ENCODE measurements around the gene CHCHD4.
"Not testable (repeated sequence)": the region's sequence is repeated elsewhere in the genome, so short reads cannot be mapped to it uniquely, and the experiment has no call there.

CHCHD4 gene

GRCh38 chr3:14123308-14124222 is 1.1 kb downstream of the CHCHD4 start:
- no peak for FAIRE-seq
- no peak for DNase-seq (ENCODE audit: extremely low spot score, insufficient read length, low read depth)

GRCh38 chr3:14122301-14122700 is 2.4 kb downstream of the CHCHD4 start:
- FAIRE-seq, result no peak

GRCh38 chr3:14121859-14122258 is 2.8 kb downstream of the CHCHD4 start:
- DNase-seq (ENCODE audit: extremely low spot score, insufficient read length, low read depth) (no peak), FAIRE-seq (no peak)

More at GRCh38 chr3:14122301-14122700, 2.4 kb downstream of the CHCHD4 start:
- DNase-seq (ENCODE audit: extremely low spot score, insufficient read length, low read depth), result no peak

DNA sequence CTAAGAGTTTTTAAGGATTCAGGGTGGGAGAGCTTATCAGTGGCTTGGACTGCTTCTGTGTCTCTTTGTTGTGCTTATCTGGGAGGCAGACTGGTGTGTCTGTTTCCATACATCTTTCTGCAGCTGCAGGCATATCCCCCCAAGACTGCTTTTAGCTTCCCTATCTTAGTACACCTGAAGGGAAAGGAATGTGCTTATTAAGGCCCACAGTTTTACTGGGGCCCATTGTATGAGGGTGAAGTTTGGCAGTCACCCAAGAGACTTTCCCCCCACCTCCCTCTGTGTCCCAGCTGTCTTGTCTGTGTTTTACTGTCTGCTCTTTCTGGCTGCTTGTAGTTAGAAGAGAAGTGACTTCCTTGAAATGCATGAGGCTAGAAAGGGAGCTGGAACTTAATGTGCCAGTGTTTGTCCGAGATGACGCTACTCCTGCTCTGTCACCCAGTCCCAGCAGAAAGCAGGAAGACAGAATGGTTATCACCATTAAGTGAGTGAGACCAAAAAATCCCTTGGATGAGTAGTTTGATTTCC is 3.7 kb downstream of the CHCHD4 start:
- not testable (repeated sequence) for FAIRE-seq; DNase-seq (ENCODE audit: extremely low spot score, insufficient read length, low read depth)

- no peak for DNase-seq (ENCODE audit: extremely low spot score, insufficient read length, low read depth)
- no peak for FAIRE-seq
Observed at GRCh38 chr3:14120111-14120920, 4.4 kb downstream of the CHCHD4 start.

- no peak for FAIRE-seq
- no peak for DNase-seq (ENCODE audit: extremely low spot score, insufficient read length, low read depth)
Observed at GRCh38 chr3:14119651-14120050, 5.0 kb downstream of the CHCHD4 start.

DNA sequence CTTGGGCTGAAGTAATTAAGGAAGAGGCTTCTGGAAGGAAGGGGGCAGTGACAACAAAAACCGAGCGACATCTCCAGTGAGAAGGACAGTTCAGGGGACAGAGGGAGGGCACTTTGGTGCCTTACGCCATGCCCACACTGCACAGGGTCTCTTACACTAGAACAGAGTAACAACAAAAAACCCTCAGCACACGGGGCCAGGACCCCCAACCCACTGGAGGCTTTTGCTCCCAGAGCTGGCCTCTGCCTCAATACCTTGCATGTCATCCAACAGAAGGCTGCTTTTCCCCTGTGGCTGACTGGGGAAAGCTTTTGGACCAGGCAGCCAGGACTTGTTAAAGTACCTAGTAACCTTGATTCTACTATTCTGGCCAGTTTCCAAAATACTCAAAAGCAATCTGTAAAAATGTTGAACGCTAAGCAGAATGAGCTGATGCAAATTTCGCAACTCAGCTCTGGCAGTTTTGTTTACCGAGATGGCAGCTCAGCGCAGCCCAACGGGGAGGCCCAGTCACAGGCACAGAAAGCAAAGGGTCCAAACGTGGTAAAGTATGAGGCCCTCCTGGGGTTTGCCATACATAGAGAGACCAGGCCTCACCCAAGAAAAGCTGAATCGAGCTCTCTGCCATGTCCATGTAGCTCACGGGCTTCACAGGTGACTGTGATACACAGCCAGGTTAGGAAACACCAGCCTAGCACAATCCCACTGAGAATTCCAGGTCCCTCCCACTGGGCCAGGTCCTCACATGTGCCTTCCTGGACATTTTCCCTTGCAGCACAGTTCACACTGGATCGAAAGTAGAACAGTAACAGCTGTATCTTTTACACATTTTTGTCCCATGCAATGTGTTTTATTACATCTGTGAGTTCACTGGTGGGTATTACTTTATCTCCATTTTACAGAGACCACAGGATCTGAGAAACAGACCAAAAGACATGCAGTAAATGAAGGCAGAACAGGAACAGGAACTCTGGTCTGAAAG is 6.0 kb downstream of the CHCHD4 start:
- no peak for DNase-seq (ENCODE audit: extremely low spot score, insufficient read length, low read depth)
- FAIRE-seq, result no peak

GRCh38 chr3:14117468-14118399 is 6.9 kb downstream of the CHCHD4 start:
- FAIRE-seq, result no peak

GRCh38 chr3:14113965-14114635 is 10.6 kb downstream of the CHCHD4 start:
- FAIRE-seq (no peak), DNase-seq (ENCODE audit: extremely low spot score, insufficient read length, low read depth) (no peak)

More at GRCh38 chr3:14117468-14118399, 6.9 kb downstream of the CHCHD4 start:
- no peak for DNase-seq (ENCODE audit: extremely low spot score, insufficient read length, low read depth)

DNA sequence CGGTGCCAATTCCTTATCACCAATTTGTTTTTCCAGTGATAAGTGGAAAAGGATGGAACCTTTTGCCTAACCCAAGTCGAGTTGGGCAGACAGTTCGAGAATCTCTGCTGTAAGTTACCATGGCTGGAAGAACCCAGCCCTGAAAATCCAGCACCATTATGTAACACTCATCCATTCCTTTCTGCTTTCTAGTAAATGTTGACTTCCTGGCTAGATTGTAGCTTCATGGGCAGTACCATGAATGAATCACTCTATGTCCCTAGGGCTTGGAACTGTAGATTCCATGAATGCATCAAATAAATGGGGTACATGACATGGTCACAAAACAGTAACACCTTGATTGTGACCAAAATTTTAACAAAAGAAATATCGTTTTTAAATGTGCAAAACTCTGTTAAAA is 14.0 kb downstream of the CHCHD4 start:
- FAIRE-seq (no peak), DNase-seq (ENCODE audit: extremely low spot score, insufficient read length, low read depth) (no peak)

- FAIRE-seq; DNase-seq (ENCODE audit: extremely low spot score, insufficient read length, low read depth): not testable (repeated sequence)
Observed at GRCh38 chr3:14109821-14110220, 14.8 kb downstream of the CHCHD4 start.

DNA sequence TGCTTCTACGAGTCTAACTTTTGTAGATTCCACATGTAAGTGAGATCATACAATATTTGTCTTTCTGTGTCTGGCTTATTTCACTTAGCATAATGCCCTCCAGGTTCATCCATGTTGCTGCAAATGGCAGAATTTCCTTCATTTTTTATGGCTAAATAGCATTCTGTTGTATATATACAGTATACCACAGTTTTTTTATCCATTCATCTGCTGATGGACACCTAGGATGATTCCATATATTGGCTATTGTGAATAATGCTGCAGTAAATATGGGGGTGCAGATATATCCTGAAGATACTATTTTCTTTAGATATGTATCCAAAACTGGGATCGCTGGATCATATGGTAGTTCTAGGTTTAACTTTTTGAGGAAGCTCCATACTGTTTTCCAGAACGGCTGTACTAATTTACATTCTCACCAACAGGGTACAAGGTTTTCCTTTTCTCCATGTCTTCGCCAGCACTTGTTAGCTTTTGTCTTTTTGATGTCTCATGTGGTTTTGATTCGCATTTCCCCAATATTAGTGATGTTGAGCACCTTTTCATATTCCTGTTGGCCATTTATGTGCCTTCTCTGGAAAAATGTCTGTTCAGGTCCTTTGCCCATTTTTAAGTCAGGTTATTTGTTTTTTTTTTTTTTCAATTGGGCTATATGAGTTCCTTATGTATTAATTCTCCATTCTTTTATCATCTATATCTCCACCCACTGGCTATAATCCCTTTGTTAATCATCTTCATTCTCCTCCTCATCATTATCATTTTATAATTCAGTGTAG is 26.9 kb downstream of the CHCHD4 start:
- no peak for DNase-seq (ENCODE audit: extremely low spot score, insufficient read length, low read depth)
- FAIRE-seq, result no peak

GRCh38 chr3:14096742-14097141 is 27.9 kb downstream of the CHCHD4 start:
- FAIRE-seq (no peak), DNase-seq (ENCODE audit: extremely low spot score, insufficient read length, low read depth) (no peak)

DNA sequence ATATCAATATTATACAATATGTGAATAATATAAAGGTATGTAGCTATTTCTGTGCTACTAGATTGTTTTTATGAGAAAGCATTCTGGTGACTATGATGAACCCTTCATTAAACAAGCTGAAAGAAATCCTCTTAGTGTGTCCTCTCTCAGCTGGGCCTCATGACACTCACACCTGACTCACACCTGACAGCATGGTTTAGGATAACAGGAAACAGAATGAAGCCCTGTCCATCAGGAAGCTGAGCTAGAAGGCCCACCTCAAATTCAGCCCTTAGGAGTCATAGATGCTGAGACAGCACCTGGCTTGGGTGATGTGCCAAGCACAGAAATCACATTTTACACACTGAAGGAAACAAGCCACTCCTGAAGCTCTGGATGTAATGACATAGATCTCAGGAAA is 30.8 kb downstream of the CHCHD4 start:
- FAIRE-seq (no peak), DNase-seq (ENCODE audit: extremely low spot score, insufficient read length, low read depth) (no peak)

- DNase-seq (ENCODE audit: extremely low spot score, insufficient read length, low read depth) (no peak), FAIRE-seq (no peak)
Observed at GRCh38 chr3:14092464-14092863, 32.2 kb downstream of the CHCHD4 start.

DNA sequence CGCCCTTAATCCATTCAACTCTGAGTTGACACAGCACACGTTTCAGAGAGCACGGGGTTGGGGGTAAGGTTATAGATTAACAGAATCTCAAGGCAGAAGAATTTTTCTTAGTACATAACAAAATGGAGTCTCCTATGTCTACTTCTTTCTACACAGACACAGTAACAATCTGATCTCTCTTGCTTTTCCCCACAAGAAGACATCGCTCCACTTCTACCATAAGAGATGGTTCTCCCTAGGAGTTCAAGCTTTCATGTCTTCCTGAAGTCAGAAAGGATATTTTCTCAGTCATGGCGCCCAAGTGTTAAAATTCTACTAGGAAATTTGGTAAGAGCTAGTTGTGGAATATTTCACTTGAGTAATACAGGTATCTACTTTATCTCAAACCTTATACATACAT is 32.7 kb downstream of the CHCHD4 start:
- FAIRE-seq; DNase-seq (ENCODE audit: extremely low spot score, insufficient read length, low read depth): not testable (repeated sequence)

- FAIRE-seq; DNase-seq (ENCODE audit: extremely low spot score, insufficient read length, low read depth): not testable (repeated sequence)
Observed at GRCh38 chr3:14087461-14087860, 37.2 kb downstream of the CHCHD4 start.
